HG02610 (cell line): Measurements from ENCODE around the gene LYVE1.
A peak's percentile ranks its signal among the peaks of the same experiment; 100 is the strongest.
"Not testable (repeated sequence)": the region's sequence is repeated elsewhere in the genome, so short reads cannot be mapped to it uniquely, and the experiment has no call there.

Source experiments
- ATAC-seq: cut with Tn5 transposase; IDR thresholded peaks from one replicate; pipeline ENCODE4 v1.9.1; 2021; ENCODE audit warnings: mild to moderate bottlenecking, moderate library complexity; ENCODE audit not compliant: unreplicated experiment

LYVE1 gene, protein sequence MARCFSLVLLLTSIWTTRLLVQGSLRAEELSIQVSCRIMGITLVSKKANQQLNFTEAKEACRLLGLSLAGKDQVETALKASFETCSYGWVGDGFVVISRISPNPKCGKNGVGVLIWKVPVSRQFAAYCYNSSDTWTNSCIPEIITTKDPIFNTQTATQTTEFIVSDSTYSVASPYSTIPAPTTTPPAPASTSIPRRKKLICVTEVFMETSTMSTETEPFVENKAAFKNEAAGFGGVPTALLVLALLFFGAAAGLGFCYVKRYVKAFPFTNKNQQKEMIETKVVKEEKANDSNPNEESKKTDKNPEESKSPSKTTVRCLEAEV

DNA sequence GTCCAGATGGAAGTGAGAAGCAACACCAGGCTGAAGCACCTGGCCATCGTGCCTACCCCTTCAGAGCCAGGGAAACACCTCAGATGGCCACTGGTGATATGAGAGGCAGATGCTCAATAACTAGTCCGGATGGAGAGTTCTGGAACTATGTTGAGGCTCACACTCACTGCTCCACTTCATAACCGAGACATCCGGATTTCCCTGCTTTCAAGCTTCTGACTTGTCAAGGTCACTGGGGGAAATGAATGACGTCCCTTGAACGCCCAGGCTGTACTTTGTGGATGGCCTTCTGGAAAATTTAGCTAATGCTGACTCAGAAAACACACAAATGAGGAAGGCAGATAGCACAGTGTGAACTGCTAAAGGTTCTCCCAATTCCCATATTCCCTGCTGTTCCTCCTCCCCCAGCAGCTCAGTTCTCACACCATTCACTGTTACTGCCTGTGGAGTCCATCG, at the start of gene LYVE1:
TSS of gene LYVE1 (minus strand) at position 180 of the 456 bp plus-strand sequence. CDS start at position 47, 133 bp downstream.
- ATAC-seq: no peak

DNA sequence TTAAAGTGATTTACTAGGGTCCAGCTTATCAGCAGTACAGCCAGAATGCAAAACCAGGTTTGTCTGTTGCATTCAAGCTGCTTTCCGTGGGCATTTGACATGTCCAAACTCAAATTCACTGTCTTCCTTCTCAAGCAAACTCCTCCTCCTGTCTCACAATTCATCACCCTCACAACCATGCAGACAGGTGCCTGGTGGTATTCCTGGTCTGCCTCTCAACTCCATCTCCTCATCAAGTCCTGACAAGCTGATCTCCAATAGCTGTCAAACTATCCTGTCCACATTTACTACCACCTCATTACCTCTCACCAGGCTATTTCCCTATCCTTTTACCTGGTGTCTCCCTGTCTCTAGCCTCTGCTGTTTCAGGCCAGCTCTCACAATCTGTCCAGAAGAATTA, 49.1 kb upstream of the LYVE1 start:
- no peak for ATAC-seq

DNA sequence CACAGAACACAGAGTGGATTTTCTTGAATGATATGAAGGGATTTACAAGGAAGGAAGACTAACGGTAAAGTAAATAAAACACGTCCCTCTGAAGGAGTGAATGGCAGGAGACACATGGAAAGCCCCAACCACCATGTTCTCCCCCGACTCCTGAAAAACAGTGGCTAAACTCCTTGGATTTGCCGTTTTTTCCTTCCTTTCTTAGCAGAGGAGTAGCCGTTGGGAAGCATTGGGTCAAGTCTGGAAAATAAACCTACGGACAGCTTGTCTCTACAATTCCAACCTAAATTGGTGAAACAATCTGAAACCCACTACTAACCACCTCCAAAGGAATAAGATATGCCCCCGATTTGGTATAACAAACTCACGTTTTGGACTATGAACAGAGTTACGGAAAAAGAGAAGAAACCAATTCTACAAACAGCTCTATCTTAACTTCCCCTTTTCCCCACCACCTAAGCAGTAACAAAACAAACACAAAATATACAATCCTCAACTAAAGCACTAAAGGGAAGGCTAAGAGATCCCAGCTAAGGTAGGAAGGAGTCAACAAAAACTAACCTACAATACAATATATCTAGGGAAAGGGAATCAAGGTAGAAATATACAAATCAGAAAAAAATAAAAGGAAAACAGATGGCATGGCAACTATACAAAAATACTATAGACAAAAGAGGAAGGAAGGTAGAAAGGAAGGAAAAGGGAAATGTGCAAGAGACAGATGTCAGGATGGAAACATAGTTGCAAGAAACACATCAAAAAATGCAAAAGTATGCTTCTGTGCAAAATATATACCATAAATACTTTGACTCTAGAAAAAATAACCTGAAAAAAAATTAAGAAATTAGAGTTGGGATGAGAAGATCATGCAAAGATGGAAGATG, 43.8 kb upstream of the LYVE1 start:
- no peak for ATAC-seq

DNA sequence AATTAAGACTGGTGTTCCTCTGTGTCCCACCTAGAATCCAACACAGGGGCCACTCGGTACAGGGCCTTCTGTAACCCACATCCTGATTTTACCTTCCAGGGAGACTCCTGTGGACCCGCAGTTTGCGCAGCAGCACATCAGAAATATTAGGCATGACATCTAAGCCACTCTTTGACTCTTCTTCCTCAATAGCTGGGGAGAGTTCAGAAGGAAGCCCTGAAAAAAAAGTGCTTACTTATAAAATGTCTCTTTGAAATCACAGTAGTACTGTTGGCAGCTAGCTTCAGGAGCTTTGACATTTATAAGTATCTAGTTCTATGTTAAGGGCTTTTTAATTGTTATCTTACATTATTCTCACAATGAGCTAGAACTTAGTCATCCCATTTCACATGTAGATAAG, 41.2 kb upstream of the LYVE1 start:
- no peak for ATAC-seq

DNA sequence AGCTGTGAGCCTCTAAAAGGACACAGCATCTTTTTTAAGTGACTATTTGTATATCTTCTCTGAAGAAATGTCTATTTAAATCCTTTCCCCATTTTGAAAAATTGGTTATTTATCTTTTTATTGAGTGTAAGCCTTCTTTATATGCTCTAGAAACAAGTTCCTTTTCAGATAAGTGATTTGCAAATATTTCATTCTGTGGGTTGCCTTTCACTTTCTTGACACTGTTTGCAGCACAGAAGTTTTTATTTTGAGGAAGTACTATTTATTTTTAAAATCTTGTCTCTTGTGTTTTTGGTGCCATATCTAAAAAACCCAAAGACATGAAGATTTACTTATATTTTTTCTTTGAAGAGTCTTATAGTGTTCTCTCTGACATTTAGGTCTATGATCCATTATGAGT, 40.1 kb upstream of the LYVE1 start:
- no peak for ATAC-seq

DNA sequence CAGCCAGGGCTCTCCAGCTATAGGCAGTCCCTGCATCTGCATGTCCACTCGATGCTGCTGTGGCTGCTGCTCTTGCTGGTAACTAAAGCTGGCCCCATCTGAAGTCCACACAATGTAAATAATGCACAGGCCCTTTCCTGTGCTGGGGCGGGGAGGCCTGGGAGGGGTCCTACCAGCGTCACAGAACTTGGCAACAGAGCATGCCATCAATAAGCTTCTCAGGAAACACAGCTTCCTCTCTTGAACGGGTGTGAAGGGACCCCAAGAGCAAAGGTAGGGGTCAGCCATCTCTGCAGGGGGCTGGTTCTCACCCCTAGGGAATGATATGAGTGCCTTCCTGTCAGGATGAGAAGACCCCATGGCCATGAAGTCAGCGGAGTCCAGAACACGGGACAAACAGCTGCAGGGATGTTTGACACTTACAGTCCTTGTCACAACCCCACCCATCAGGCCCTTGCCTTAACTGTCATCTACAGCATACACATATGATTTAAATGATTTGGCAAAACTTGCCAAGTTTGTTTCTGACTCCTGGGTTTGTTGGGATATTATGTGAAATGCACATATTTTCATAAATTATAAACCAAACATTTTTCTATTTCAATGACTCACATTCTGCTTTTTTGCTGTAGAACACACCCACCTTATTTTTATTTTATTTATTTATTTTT, 39.1 kb upstream of the LYVE1 start:
- no peak for ATAC-seq

DNA sequence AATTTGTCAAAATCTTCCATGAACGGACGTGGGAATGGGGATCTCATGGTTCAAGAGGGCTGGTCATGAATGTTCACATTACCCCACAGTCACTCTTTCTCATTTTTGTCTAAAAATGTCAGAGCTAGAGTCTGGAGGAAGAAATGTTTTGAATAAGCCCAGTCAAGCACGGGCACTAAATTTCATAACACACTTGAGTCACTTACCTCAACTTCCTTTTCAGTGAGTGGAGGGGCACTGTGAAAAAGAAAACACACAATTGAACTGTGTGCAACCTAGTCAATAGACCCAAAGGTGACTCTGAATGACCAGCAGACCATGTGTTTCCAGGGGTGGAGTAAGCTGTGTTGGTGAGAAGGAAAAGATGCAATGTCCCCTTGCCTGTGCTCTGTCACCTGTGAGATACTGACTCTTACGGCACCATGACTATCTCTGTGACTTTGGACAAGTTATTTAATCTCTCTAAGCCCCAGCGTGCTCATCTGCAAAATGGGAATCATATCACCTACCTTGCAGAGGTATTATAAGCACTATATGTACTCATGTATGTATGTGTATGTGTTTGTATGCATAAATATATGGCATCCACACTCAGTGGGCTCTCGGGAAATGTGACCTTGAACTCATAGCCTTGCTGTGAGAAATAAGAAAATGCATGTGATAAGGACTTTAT, 38.2 kb upstream of the LYVE1 start:
- peak; percentile 82 for ATAC-seq

DNA sequence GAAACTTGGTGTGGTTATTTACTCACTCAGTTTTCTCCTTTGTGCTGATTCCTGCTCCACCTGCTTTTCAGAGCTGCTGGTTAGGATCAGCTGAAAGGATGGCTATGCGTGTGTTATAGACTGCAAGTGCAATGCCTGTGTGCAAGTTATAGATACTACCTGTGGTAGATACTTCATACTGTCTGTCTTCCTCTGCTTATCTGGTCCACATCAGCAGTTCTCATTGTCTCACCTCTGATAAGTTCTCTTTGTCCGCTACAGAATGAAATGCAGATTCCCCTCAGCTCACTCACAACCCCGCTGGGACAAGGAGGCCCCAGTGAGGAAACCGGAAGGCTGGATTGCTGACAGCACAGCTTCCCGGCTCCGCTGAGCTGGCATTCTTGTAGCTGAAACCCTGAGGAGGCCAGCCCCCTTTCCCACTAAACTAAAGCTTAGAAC, 37.5 kb upstream of the LYVE1 start:
- ATAC-seq: no peak

DNA sequence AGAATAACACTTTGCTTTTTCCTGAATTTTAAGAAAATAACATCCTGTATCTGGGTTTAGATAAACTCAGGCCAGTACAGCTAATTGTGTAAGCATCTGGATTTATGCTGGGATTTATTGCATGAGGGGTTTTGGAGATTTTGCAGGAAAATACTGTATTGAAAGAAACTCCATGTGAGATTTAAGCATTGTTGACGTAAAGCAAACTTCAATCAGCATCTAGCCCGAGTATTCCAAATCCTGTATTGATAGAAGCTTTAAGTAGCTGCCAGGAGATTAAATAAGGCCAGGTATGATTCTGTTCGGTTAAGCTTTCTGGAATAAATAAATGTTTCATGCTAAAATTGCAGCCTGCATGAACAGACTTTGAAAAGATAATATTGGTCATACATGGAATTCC, 36.3 kb upstream of the LYVE1 start:
- ATAC-seq: no peak

DNA sequence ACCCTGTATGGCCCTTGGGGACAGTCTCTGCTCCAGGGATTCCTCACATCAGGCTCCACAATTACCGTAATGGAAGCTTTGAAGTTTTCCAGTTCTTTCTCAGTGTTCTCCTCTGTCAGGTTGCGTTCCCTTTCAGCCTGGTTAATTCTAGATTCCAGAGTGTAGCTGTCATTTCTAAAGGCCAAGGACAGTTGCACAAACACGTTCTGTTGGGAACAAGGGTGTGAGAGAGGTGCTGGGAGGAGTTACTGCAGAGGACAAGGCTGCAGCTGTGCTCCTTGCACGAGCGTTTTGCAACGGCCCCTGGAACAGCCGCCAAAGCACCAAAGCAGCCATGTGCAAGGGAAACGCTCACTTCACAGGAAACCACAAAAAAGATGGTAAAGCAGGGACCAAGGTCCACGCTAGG, 35.9 kb upstream of the LYVE1 start:
- no peak for ATAC-seq

DNA sequence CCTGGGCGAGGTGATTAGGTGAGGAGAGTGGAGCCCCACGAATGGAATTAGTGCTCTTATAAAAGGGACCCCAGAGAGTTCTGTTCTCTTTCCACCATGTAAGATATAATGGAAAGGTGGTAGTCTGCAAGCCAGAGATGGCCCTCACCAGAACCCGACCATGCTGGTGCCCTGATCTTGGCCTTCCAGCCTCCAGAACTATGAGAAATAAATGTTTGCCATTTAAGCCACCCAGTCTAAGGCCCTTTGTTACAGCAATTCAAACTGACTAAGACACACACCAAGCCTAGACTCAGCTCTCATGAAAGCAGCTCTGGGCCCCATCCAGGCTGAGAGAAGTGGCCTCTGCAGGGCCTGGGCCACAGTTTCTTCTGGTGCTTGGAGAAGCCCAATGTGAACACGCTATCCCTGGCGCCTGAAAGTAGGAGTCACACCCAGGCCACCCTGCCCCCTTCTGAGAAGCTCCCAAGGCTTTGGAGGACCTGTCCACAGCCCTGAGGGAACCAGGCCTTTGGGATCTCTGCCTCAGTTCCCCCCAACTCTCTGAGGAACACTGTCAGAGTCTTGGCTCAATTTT, 35.3 kb upstream of the LYVE1 start:
- ATAC-seq: no peak

DNA sequence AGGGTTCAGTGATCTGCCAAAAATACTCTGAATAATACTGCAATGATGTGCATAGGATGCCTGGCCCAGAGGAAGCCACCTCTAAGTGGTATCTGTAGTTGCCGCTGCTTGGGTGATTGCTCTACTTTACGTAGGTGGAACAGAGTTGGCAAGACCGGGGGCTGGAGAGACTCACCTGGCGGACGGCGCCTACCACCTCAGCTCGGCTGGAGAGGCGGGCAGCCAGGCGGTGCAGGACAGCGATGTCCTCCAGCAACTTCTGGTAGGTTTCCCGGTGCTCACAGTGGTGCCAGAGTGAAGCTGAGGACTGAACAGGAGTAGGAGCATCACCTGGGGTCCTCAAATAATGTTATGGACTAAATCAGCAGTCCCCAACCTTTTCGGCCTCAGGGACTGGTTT, 34.5 kb upstream of the LYVE1 start:
- ATAC-seq: no peak

DNA sequence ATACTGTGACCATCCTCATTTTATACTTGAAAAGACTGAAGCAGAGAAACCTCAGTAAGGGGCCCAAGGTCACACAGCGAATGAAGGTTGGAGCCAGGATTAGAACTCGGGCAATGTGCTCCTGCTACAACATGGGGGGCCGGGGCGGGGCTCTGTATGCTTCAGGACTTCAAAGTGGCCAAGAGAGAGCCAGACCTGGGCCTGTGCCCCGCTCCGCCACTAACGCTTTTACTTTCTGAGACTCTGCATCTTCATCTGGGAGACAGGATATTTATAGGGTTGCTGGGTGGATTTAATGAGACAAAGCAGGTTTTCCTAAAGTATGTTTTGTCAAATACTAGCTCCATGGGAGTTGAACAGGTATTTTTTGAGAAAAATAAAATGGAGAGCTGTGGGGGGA, 33.9 kb upstream of the LYVE1 start:
- no peak for ATAC-seq

DNA sequence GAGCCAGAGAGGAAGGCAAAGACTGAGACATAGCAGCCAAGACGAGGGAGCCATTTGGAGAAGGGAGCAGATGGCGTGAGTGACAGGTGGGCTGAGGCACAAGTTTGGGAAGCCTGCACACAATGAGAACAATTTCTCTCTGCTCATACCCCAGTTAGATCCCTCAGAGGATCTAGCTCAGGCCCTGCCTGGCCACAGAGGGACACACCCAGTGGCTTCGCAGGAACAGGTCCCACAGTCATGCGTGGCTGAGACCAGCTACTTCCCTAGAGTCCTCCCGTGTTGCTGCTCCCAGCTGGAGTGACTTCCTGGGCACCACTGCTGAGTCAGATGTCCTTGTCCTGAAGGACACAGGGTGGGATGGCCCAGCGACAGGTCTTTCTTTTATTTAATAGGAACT, 33.4 kb upstream of the LYVE1 start:
- ATAC-seq: no peak

DNA sequence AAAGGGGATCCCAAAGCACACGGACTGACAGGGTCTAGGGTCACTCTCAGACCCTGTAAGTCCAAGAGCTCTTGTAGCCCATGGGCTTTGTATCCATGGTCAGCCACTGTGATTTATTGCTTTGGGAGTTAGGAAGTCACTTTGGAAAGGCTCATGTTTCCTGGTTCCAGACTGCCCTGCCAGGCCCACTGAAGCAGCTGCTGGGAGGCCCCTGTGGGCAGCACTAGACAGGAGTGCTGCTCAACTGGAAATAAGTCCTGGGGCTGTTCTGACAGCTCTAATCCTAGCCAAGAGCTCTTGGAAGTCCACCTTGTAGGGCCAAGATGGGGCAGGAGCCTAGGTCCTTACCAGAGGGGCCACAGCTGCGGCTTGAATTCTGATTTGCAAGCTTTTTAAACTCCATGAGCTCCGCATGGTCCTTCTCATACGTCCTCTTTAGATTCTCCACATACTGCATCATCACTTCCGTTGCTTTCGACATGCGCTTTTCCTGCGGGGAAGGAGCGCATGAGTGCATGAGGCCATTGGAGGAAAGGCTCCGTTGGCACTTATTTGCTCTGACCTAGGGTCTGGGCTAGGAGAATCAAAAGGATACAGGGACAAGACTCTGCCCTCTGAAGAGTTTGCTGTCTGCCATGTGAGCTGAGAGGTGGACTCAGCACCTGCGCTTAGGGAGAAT, 32.2 kb upstream of the LYVE1 start:
- no peak for ATAC-seq

DNA sequence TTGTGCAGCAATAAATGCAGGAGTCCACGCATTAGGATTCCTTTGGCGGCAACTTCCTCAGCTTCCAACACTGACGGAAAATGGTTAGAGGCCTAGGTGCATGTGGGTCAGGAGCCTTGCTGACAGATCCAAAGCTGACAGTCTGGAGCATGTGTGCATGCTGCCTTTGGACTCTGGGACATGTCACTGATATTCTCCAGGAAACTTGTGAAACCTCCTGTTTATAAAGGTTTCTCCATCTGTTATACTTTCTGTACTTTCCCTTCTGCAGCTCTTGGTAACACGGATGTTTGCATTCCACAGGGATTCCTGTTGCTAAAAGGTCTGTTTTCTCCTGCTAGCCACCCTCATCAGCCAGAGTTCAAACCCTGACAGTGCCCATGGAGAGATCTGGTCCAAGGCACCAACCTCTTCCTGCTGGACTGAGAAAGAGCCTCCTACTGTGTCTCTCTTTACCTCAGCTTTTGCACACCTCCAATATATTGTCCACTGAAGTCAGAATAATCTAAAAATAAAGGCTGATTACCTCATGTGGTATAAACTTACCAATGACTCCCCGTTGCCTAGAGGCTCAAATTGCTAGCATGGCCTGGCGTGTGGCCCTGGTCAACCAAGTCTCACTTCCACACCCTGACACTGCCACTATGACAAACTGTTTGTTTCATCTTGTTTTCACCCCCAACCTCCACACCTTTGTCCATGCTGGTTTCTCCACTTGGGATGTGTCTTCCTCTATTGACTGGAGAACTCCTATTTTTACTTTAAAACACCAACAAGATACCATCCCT, 31.1 kb upstream of the LYVE1 start:
- ATAC-seq: no peak

DNA sequence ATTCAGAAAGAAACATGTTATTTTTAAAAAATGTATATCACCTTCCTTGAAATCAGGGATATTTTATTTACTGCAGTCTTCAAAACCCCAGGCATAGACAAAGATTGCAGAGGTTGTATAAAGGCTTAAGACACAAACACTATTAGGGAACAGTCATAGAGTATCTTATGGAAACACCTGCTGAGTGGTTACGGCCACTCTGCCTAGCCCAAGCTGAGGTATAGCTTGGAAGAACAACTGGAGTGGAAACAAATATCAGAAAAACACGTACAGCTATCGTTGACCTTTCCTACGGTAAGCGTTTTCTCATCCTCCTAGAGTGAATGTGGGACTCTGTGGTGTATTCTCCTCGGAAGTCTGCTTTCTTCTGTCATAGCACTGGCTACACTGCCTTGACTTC, 30.4 kb upstream of the LYVE1 start:
- ATAC-seq: no peak

DNA sequence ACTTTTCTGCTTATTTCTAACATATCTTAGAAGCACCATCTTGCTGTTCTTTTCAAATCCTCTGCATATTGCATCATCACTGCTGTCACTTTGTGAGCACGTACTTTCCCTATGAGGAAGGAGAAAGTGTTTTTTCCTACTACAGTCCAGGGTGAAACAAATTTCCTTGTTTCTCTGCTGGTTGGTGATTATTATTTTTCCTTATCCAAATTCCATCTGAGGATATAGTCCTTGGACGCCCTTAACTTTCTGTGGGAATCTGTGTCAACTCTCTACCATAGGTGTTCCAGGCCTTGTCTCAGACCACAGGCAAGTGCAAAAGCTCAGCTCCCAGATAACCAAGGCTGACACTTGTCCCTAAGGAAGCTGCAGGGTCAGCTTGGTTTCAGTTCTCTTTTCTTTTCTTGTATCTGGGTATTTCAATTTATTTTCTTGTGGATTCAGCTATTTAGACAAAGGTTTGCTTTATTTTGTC, 29.4 kb upstream of the LYVE1 start:
- no peak for ATAC-seq

DNA sequence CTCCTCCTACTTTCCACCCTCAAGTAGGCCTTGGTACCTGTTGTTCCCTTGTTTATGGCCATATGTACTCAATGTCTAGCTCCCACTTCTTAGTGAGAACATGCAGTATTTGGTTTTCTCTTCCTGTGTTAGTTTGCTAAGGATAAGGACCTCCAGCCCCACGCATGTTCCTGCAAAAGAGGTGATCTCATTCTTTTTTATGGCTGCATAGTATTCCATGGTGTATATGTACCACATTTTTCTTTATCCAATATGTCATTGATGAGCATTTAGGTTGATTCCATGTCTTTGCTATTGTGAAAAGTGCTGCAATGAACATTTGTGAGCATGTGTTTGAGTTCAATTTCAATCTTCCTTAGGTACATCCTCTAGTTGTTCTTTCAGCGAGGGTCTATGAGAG, 27.4 kb upstream of the LYVE1 start:
- ATAC-seq: not testable (repeated sequence)
